LNCaP clone FGC (cell line): Measurements from ENCODE around the gene TNS3.

Experiments used
- DNase-seq: peaks from one replicate; pipeline ENCODE4 v3.0.0-alpha.2; 2011; ENCODE audit warnings: low read depth
- H3K4me3 ChIP-seq: 2 replicates; pipeline ENCODE4 v1.5.1; 2011; ENCODE audit warnings: mild to moderate bottlenecking, low read depth, low read length, control low read depth
- CTCF ChIP-seq: IDR thresholded peaks from 2 replicates; pipeline ENCODE4 v1.5.1; 2012; ENCODE audit warnings: mild to moderate bottlenecking; ENCODE audit not compliant: control insufficient read depth, insufficient read depth; ENCODE audit errors: extremely low read depth

Gene TNS3

GRCh38 chr7:47423196-47423595, 158.7 kb downstream of the TNS3 start:
- no peak overlapping the region for H3K4me3 ChIP-seq
- no peak for DNase-seq
- TF ChIP-seq CTCF, result no peak

GRCh38 chr7:47422611-47423010, 159.3 kb downstream of the TNS3 start:
- H3K4me3 ChIP-seq, result no peak overlapping the region
- no peak for DNase-seq
- no peak for TF ChIP-seq CTCF

- DNase-seq, result no peak
- no peak overlapping the region for H3K4me3 ChIP-seq
- no peak for TF ChIP-seq CTCF
Measured at GRCh38 chr7:47421456-47421855, 160.5 kb downstream of the TNS3 start.

- no peak for TF ChIP-seq CTCF
- no peak for DNase-seq
- no peak overlapping the region for H3K4me3 ChIP-seq
Measured at GRCh38 chr7:47420122-47420780, 161.7 kb downstream of the TNS3 start.

- no peak overlapping the region for H3K4me3 ChIP-seq
- no peak for DNase-seq
- no peak for TF ChIP-seq CTCF
Measured at GRCh38 chr7:47419471-47419870, 162.4 kb downstream of the TNS3 start.

- no peak for TF ChIP-seq CTCF
- no peak overlapping the region for H3K4me3 ChIP-seq
- DNase-seq, result no peak
Measured at GRCh38 chr7:47418601-47419309, 163.2 kb downstream of the TNS3 start.
